ENCODE measurements around the gene FIG4.

Gene FIG4

DNA sequence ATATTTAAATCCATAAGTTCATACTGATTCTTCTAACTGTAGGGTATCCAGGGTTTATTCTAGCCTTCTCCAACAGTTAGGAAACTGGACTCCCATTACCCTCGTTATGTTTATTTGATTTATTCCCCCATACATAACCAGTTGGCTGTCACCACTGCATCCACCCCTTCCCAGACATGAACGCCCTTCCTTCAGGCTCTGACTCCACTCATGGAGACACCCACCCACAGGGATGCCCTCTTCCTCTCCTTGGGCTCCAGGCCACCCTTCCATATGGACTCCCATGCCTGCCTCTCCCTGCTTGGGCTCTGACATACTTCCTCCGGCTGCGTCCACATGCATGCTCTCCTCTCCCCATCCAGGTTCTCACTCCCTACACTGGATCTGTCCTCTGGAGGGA is 124.0 kb downstream of the FIG4 start:
- Histone ChIP-seq H3K4me3 (ENCODE audit: low read depth in 1 of 2, low read length in 1 of 2) (no peak overlapping the region), H3K27ac (no peak overlapping the region), H3K9me3 (no peaks in the 10 kb centered on the region), H3K4me1 (ENCODE audit: control insufficient read depth in 1 of 2, insufficient read depth in 1 of 2, low read depth in 1 of 2, low read length in 1 of 2) (peaks cover 5 to 16% of the 10 kb centered on the region in 2 experiments), H3K27me3 (no peaks in the 10 kb centered on the region), H3K36me3 (no peaks in the 10 kb centered on the region)
- TF ChIP-seq CTCF (IDR thresholded peaks at IDR 0.05): no peak

GRCh38 chr6:109816452-109817374 is 125.6 kb downstream of the FIG4 start:
- H3K9me3 ChIP-seq: no peaks in the 10 kb centered on the region
- TF ChIP-seq CTCF (IDR thresholded peaks at IDR 0.05): no peak
- H3K36me3 ChIP-seq: no peaks in the 10 kb centered on the region
- H3K27ac ChIP-seq: no peak overlapping the region
- H3K27me3 ChIP-seq: no peaks in the 10 kb centered on the region
- H3K4me3 ChIP-seq (ENCODE audit: low read depth in 1 of 2, low read length in 1 of 2): no peak overlapping the region
- peaks cover 22 to 31% of the 10 kb centered on the region in 2 experiments for H3K4me1 ChIP-seq (ENCODE audit: control insufficient read depth in 1 of 2, insufficient read depth in 1 of 2, low read depth in 1 of 2, low read length in 1 of 2)

- Histone ChIP-seq H3K4me3 (ENCODE audit: low read depth in 1 of 2, low read length in 1 of 2) (no peak overlapping the region), H3K36me3 (no peaks in the 10 kb centered on the region), H3K27me3 (no peaks in the 10 kb centered on the region), H3K9me3 (no peaks in the 10 kb centered on the region), H3K4me1 (ENCODE audit: control insufficient read depth in 1 of 2, insufficient read depth in 1 of 2, low read depth in 1 of 2, low read length in 1 of 2) (peaks cover 56 to 64% of the 10 kb centered on the region in 2 experiments), H3K27ac (peak overlapping the region; percentile 90)
- TF ChIP-seq CTCF (IDR thresholded peaks at IDR 0.05): no peak
These were observed 129.7 kb downstream of the FIG4 start for GRCh38 chr6:109820706-109821350.

- TF ChIP-seq CTCF (IDR thresholded peaks at IDR 0.05): no peak
- Histone ChIP-seq H3K4me3 (ENCODE audit: low read depth in 1 of 2, low read length in 1 of 2) (no peak overlapping the region), H3K36me3 (no peaks in the 10 kb centered on the region), H3K9me3 (no peaks in the 10 kb centered on the region), H3K27ac (peak overlapping the region; percentile 90), H3K4me1 (ENCODE audit: control insufficient read depth in 1 of 2, insufficient read depth in 1 of 2, low read depth in 1 of 2, low read length in 1 of 2) (peaks cover 56 to 64% of the 10 kb centered on the region in 2 experiments), H3K27me3 (no peaks in the 10 kb centered on the region)
These were observed 130.3 kb downstream of the FIG4 start for GRCh38 chr6:109821428-109821827.

DNA sequence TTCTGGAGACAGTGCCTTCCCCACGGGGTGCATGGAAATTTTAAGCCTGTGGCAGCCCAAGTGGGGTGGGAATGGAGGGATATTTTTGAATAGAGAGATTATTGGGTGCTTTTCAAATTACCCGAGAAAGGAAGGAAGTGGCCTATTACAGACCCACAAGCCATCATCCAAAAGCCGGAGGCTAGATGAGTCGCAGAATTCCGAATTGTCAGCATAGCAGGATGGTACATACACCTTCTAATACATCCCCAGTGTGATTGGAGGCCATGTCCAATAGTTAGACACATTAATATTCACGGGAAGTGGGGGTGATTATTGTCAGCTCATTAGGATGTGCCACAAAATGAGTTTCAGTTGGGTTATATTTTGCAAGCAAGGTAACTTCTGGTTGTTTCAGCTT is 133.0 kb downstream of the FIG4 start:
- Histone ChIP-seq H3K27ac (peak overlapping the region; percentile 90), H3K4me1 (ENCODE audit: control insufficient read depth in 1 of 2, insufficient read depth in 1 of 2, low read depth in 1 of 2, low read length in 1 of 2) (peaks cover 56 to 64% of the 10 kb centered on the region in 2 experiments), H3K4me3 (ENCODE audit: low read depth in 1 of 2, low read length in 1 of 2) (peak overlapping the region in 1 of 2 experiments; percentile 14), H3K9me3 (no peaks in the 10 kb centered on the region), H3K36me3 (no peaks in the 10 kb centered on the region), H3K27me3 (no peaks in the 10 kb centered on the region)
- no peak for TF ChIP-seq CTCF (IDR thresholded peaks at IDR 0.05)

All from neutrophil (primary cell).